Activated naive CD4-positive, alpha-beta T cell treated with anti-CD3 and anti-CD28 coated beads, Interleukin-2, amount 50 U/mL, for 72 hours (primary cell): Measurements from ENCODE around the gene CLEC2B. TPM values are rescaled to one million over a fixed set of nuclear protein-coding genes. Genes with fewer than 3 reads are reported as not detected.
"Not testable (repeated sequence)": the region's sequence is repeated elsewhere in the genome, so short reads cannot be mapped to it uniquely, and the experiment has no call there.

Experiments used
- ATAC-seq, 2 donors: fragments of 150-1000 bp; cut with Tn5 transposase; 2 replicates each; pipeline ENCODE4 v1.10.0; 2021; ENCODE audit warnings: mild to moderate bottlenecking in 2 of 2, moderate library complexity in 2 of 2
- DNase-seq, 2 donors: peaks; one replicate each; pipeline ENCODE4 v3.0.0; 2021 to 2022; ENCODE audit warnings: low spot score in 2 of 2
- H3K27ac Mint-ChIP-seq, 2 donors: one replicate each; pipeline ENCODE4 v1.8.0; 2022; ENCODE audit warnings: mild to moderate bottlenecking in 2 of 2, mixed read lengths in 2 of 2
- H3K36me3 Mint-ChIP-seq, 2 donors: one replicate each; pipeline ENCODE4 v1.8.0; 2022; ENCODE audit warnings: mixed read lengths in 2 of 2
- H3K9me3 Mint-ChIP-seq, 2 donors: one replicate each; pipeline ENCODE4 v1.8.0; 2022; ENCODE audit warnings: mixed read lengths in 2 of 2
- total RNA-seq, 2 donors: library from RNA; stranded (reverse); gene quantifications; one replicate each; pipeline ENCODE4 v1.2.3, GENCODE V29; 2022

CLEC2B gene
- total RNA-seq, 2 donors from 2014 or later, result 15.0 to 42.0 TPM

DNA sequence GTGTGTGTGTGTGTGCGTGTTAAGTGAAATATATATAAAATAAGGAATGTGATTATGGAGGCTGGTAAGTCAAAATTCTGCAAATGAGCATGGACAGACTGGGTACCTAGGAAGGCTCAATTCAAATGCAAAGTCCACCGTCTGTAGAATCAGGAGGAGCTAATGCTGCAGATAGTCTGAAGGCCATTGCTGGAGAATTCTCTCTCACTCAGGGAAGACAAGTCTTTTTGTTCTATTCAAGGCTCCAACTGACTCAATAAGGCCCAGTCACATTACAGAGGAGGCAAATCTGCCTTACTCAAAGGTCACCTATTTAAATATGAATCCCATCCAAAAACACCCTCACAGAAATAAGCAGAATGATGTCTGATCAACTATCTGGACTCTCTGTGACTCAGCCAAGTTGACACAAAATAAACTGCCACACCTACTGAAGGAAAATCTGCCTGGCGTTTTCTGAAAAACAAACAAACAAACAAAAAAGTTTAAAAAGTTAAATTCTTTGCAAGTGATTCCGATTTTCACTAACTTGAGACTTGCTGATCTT is 11.5 kb upstream of the CLEC2B start:
- Mint-ChIP-seq H3K9me3 (no peaks in the 10 kb centered on the region), H3K36me3 (no peaks in the 10 kb centered on the region), H3K27ac (no peak overlapping the region)
- no peak for ATAC-seq
- DNase-seq, result no peak

DNA sequence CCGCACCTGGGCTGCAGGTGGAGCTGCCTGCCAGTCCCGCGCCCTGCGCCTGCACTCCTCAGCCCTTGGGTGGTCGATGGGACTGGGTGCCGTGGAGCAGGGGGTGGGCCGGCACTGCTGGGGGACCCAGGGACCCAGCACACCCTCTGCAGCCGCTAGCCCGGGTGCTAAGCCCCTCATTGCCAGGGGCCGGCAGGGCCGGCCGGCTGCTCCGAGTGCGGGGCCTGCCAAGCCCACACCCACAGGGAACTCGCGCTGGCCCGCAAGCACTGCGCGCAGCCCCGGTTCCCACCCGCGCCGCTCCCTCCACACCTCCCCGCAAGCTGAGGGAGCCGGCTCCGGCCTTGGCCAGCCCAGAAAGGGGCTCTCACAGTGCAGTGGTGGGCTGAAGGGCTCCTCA is 7.0 kb upstream of the CLEC2B start:
- ATAC-seq, result not testable (repeated sequence)

DNA sequence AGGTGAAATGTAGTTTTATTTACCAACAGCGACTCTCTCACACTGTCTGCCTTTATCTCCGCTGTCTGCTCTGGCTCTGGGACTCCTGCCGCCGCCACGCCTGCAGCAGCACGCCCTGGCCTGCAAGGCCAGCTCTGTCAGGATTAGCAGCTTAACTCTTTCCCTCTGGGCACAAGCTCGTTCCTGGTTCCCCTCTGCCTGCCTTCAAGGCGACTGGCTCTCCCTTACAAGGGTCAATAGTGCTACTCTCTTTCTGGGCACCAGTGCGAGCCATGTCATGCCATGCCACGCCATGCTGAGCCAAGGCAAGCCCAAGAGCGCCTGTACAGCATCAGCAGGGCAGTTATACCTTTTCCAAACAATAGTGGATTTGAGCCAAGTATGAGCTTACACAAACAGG is 3.6 kb upstream of the CLEC2B start:
- H3K36me3 Mint-ChIP-seq, result peaks cover 0 to 8% of the 10 kb centered on the region in 2 donors
- no peak for DNase-seq
- no peak overlapping the region for H3K27ac Mint-ChIP-seq
- ATAC-seq, result no peak
- no peaks in the 10 kb centered on the region for H3K9me3 Mint-ChIP-seq

More for the DNA sequence above, 7.0 kb upstream of the CLEC2B start:
- H3K9me3 Mint-ChIP-seq, H3K36me3 Mint-ChIP-seq, DNase-seq, H3K27ac Mint-ChIP-seq: not testable (repeated sequence)

DNA sequence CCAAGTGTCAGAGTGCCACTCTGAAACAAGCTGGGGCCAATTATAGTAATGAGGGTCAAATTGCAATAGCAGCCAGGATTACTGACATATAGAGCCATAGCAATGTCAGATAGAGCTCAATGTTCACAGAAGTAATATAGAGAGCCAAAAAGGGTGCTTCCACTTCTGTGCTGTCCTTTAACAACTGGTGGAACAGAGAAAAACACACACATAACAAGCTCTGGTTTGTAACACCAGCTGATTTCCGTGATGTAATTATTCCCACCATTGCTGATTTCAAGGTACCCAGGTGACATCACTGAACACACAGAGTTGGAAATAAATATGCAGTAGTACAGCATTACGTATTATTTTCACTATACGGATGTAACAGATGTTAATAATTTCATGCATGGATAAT is 3.0 kb upstream of the CLEC2B start:
- Mint-ChIP-seq H3K9me3 (no peaks in the 10 kb centered on the region), H3K36me3 (peaks cover 0 to 8% of the 10 kb centered on the region in 2 donors), H3K27ac (no peak overlapping the region)
- ATAC-seq (no peak), DNase-seq (no peak)

DNA sequence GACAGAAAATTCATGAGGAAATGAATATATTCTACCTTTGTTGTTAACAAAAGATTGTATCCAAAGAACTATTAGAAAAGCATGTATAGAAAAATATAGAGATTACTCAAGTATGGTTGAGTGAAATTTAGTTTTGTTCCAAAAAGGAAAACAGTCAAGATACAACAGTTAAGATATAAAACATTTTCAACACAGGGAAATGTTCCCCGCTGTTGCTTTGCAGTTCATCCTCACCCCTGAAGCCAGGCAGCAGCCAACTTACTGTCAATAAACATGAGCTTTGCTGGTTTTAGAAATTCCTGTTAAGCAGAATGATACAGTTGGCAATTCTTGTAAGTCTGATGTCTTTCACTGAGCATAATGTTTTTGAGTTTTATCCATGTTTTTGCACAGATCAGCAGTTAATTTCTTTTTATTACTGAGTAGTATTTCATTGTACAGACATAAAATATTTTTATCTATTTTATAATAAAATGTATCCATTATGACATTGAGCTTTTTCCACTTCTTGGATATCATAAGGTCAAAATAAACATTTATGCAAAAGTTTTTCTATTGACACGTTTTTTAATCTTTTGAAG is 1.2 kb upstream of the CLEC2B start:
- ATAC-seq (no peak), DNase-seq (no peak)
- Mint-ChIP-seq H3K36me3 (peaks cover 0 to 16% of the 10 kb centered on the region in 2 donors), H3K9me3 (no peaks in the 10 kb centered on the region), H3K27ac (peak overlapping the region; percentile 77 to 97)

DNA sequence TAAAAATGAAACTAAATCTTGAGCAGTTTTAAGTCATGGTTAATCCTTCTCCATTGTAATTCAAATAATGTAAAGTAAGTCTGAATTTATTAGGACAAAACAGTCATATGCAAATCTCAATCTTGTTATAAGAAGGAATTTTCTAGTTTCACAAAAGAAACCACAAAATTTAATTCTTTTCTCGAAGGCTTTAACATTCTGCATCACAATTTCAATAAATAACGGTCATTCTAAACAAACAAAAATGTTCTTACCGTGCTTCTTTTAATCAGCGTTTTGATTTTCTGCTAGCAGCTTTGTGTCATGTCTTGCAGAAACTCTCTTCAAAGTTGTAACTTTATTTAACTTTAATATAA is 225 bp downstream of the CLEC2B start:
- H3K9me3 Mint-ChIP-seq, result no peaks in the 10 kb centered on the region
- H3K27ac Mint-ChIP-seq, result peak overlapping the region; percentile 77 to 97
- DNase-seq (no peak), ATAC-seq (no peak)
- peaks cover 4 to 16% of the 10 kb centered on the region in 2 donors for H3K36me3 Mint-ChIP-seq

DNA sequence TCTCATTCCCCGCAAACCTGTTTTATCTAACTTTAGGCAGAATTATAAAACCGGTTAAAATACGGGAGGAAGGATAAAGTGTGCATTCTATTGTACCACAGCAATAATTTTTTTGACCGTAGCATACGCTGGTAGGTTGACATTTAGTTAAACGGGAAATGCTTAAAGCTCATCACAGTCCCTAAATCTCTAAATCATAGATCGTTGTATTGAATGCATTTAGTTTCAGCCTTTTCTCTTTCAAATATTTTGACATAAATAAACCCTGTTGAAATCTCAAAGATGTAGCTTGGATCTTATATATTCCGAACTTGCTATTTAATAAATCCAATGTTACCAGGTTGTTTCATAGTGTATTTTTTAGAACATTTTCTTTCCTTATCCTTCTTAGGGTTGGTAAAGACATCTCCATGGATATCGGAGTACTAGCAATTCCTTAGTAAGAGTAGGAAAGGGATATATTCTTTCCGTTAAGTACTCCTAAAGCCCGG is 798 bp downstream of the CLEC2B start:
- ATAC-seq (no peak), DNase-seq (no peak)
- peaks cover 10 to 16% of the 10 kb centered on the region in 2 donors for H3K36me3 Mint-ChIP-seq
- H3K27ac Mint-ChIP-seq, result peak overlapping the region; percentile 77 to 97
- no peaks in the 10 kb centered on the region for H3K9me3 Mint-ChIP-seq

DNA sequence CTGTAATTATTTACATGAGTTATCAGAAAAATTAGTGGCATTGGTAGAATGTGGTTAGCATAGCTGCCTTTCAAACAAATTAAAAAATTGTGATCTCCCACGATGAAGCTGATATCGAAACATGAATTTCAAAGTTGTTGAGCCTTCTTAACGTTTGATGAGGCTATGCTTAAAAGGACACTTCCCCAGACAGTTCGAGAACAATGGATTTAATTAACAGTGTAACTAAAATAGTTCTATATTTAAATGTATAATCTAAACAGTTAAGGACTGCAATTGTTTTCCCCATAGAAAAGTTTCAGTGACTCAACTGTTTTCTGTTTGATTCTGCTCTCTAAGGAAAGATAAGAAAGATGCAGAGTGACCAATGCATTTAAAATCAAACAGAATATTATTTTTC is 1.6 kb downstream of the CLEC2B start:
- Mint-ChIP-seq H3K27ac (peak overlapping the region; percentile 53 to 91), H3K9me3 (no peaks in the 10 kb centered on the region), H3K36me3 (peaks cover 18 to 25% of the 10 kb centered on the region in 2 donors)
- ATAC-seq, result no peak
- no peak for DNase-seq

DNA sequence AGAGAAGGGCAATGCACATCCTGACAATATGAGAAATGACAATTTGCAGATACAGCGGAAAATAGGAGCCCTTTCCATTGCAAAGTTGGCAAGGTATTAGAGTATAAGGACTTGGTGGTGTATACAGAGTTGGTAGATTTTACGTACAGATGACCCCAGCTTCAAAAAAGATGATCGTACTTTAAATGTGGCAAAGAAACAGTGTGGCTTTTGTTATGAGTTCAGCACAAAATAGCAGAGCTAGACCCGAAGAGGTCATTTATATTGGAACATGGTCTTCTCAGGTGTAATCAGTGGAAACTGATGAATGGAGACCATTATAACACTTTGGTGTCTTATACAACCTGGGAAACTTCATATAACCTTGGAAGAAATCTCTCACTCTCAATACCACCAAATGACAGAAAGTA is 2.3 kb downstream of the CLEC2B start:
- ATAC-seq, result peak in 1 of 2 donors; percentile 6
- H3K27ac Mint-ChIP-seq, result peak overlapping the region; percentile 85 to 91
- H3K9me3 Mint-ChIP-seq, result no peaks in the 10 kb centered on the region
- DNase-seq, result no peak
- H3K36me3 Mint-ChIP-seq, result peaks cover 20 to 25% of the 10 kb centered on the region in 2 donors

DNA sequence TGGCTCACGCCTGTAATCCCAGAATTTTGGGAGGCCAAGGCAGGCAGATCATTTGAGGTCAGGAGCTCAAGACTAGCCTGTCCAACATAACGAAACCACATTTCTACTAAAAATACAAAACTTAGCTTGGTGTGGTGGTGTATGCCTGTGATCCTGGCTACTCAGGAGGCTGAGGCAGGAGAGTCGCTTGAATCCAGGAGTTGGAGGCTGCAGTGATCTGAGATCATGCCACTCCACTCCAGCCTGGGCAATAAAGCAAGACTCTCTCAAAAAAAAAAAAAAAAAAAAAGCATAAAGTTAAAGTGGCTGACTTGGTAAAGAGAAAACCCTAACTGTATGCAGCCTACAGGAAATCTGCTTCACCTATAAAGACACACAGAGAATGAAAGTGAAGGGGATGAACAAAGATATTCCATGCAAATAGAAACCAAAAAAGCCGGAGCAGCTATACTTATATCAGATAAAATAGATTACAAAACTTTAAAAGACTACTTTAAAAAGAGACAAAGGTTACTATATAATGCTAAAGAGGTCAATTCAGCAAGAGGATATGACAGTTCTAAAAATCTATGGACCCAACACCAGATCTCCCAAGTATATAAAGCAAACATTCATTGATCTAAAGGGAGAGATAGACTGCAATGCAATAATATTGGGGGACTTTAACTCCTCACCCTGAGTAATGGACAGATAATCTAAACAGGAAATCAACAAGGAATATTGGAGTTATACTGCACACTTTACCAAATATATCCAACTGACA is 4.1 kb downstream of the CLEC2B start:
- no peak for DNase-seq
- ATAC-seq, result peak; percentile 54 to 78
- H3K27ac Mint-ChIP-seq, result peak overlapping the region; percentile 27 to 91
- no peaks in the 10 kb centered on the region for H3K9me3 Mint-ChIP-seq
- peaks cover 20 to 25% of the 10 kb centered on the region in 2 donors for H3K36me3 Mint-ChIP-seq

DNA sequence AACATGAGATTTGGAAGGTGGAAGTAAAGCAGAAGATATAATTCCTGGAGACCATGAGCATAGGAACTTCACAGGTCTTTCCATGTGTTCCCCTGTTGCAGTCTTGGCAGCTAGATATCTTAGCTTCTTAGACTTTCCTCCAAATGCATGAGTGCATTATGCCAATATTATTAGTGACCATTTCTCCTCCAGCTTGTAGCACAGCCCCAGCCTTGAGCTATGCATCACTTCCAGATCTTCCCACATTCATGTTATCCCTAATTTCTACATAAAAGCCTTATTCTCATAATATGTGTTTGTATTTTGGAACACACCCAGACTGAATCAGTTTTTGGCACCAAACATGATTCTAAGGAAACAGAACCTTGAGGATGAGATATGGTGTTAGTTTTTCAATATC is 11.0 kb downstream of the CLEC2B start:
- DNase-seq (no peak), ATAC-seq (no peak)
- Mint-ChIP-seq H3K27ac (no peak overlapping the region), H3K36me3 (peaks cover 12 to 27% of the 10 kb centered on the region in 2 donors), H3K9me3 (no peaks in the 10 kb centered on the region)

DNA sequence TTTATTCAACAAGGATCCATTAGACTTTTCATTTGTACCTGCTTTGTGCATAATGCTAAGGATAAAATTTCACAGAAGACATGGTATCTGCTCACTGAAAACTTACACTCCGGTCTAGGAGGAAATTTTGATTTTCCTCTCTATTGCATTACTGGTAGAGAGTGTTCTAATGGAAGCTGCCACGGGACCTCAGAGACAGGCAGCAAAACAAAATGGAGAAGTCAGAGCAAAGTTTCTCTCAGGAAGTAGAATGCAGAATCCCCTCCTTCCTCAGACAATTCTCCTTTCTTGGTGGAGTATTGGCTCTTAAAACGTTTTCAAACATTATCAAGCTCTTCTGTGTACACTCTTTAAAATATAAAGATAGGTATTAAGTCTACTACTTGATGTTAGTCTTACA is 12.3 kb downstream of the CLEC2B start:
- H3K9me3 Mint-ChIP-seq, result no peaks in the 10 kb centered on the region
- H3K36me3 Mint-ChIP-seq, result peaks cover 6 to 32% of the 10 kb centered on the region in 2 donors
- H3K27ac Mint-ChIP-seq, result no peak overlapping the region
- ATAC-seq (no peak), DNase-seq (no peak)

DNA sequence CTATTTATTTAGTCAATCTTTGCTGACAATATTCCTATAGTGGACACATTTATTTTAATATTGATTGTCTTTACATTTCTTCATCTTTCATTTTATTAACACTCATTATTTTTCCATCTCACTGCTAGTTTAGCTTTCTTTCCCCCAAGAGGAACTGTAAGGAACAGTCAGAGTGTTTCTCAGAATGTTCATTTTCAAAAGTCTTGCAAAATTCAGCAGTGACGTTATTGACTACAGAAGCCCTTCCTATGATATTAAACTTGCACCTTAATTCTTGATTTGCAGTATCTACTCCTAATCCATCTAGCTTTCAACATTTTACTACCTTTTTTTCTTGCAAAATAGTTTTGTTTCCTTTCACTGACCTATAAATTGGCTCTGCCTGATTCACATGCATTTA is 13.0 kb downstream of the CLEC2B start:
- DNase-seq (no peak), ATAC-seq (no peak)
- Mint-ChIP-seq H3K36me3 (peaks cover 11 to 40% of the 10 kb centered on the region in 2 donors), H3K9me3 (no peaks in the 10 kb centered on the region), H3K27ac (no peak overlapping the region)

DNA sequence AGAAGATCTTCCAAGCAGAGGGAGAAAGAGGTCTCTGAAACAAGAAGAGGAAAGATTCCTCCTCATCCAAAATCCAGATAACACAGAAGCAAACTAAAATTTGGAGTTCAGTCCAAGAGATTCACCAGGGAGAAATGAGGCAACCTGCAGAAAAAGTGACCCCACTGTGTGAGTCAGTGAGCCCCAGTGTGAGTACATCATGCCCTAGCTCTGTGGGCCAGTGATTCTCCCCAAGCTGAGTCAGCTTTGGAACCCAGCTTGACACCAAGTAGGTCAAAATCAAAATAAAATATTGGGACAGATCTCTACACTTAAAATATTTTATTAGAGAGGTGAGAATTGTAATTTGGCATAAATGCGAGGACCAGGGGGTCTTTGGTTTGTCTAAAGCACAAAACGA is 17.2 kb downstream of the CLEC2B start:
- Mint-ChIP-seq H3K36me3 (peaks cover 26 to 59% of the 10 kb centered on the region in 2 donors), H3K27ac (no peak overlapping the region), H3K9me3 (peaks cover 10 to 15% of the 10 kb centered on the region in 2 donors)
- DNase-seq (no peak), ATAC-seq (peak in 1 of 2 donors; percentile 54)

DNA sequence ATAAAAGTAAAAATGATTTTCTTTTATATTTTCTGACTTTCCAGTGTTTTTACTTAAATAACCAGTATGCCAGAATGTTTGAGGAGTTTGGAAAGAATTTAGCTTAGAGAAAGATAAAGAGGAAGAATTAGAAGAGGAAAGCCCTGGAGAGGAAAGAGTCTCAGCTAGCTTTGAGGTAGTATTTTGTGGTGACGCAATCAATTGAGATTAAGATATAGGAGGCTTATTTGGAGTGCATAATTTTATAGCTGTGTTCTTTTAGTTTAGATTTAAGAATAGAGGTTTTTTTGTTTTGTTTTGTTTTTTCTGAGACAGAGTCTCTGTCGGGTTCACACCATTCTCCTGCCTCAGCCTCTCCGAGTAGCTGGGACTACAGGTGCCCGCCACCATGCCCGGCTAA is 18.1 kb downstream of the CLEC2B start:
- no peak for ATAC-seq
- DNase-seq, result no peak
- peaks cover 33 to 66% of the 10 kb centered on the region in 2 donors for H3K36me3 Mint-ChIP-seq
- peak overlapping the region in 1 of 2 donors; percentile 8 for H3K27ac Mint-ChIP-seq
- H3K9me3 Mint-ChIP-seq, result peaks cover 18 to 21% of the 10 kb centered on the region in 2 donors

DNA sequence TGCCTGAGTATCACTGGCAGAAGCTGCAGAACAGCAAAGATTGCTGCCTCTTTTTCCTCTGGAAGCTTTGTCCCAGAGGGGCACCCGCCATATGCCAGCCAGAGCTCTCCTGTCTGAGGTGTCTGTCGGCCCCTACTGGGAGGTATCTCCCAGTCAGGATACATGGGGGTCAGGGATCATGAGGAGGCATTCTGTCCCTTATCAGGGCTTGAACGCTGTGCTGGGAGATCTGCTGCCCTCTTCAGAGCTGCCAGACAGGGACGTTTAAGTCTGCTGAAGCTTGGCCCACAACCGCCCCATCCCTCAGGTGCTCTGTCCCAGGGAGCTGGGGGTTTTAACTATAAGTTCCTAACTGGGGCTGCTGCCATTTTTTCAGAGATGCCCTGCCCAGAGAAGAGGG is 20.3 kb downstream of the CLEC2B start:
- no peak for ATAC-seq
- peaks cover 19 to 21% of the 10 kb centered on the region in 2 donors for H3K9me3 Mint-ChIP-seq
- H3K36me3 Mint-ChIP-seq, result peaks cover 33 to 54% of the 10 kb centered on the region in 2 donors
- DNase-seq, result no peak
- H3K27ac Mint-ChIP-seq, result no peak overlapping the region

DNA sequence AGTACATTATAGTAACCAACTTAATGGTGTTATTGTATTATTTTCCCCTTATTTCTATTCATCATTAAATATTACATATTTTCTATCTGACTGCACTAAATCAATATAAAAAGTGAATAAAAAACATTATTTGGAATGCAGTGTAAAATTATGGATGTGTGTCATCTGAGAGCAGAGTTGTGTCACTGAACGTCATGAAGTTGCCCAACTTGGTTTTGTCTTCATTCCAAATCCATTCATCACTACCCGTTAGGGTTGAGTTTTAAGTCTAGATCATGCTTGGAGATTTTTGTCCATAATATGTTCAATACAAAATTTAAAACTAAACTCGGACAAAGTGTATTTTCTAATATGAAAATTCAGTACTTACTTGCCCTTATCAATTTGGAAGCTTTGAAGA is 25.7 kb downstream of the CLEC2B start:
- H3K9me3 Mint-ChIP-seq, result peaks cover 19% of the 10 kb centered on the region in 2 donors
- no peak overlapping the region for H3K27ac Mint-ChIP-seq
- H3K36me3 Mint-ChIP-seq, result peaks cover 15 to 17% of the 10 kb centered on the region in 2 donors
- no peak for DNase-seq
- ATAC-seq, result no peak
